HG02642 (cell line): ENCODE data around the gene SOAT1.
"Not testable (repeated sequence)": the region's sequence is repeated elsewhere in the genome, so short reads cannot be mapped to it uniquely, and the experiment has no call there.

ENCODE experiments used
- ATAC-seq: cut with Tn5 transposase; IDR thresholded peaks from one replicate; pipeline ENCODE4 v1.9.1; 2021; ENCODE audit warnings: mild to moderate bottlenecking; ENCODE audit not compliant: unreplicated experiment, poor library complexity

The SOAT1 gene

GRCh38 chr1:179342740-179343404 lies 49.3 kb downstream of the SOAT1 start:
- no peak for ATAC-seq

- ATAC-seq, result no peak
Measured at GRCh38 chr1:179351281-179351680, 57.7 kb downstream of the SOAT1 start.

DNA sequence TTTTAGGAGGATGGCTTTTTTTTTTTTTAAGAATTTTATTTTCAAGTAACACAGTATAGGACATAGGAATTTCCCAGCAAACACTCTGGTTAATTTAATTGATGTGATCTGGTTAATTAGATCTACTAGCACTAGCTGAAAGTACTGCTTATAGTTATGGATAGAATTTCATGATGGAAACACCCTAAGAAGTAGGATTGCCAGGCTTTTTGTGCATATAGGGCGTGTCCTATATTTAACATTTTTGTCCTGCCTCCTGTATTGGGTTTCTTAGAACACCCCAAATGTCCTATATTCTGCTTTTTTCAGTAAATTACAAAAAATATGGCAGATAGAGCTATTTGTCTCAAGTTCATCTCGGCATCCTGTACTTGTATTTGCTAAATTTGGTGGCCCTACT lies 58.6 kb downstream of the SOAT1 start:
- no peak for ATAC-seq

DNA sequence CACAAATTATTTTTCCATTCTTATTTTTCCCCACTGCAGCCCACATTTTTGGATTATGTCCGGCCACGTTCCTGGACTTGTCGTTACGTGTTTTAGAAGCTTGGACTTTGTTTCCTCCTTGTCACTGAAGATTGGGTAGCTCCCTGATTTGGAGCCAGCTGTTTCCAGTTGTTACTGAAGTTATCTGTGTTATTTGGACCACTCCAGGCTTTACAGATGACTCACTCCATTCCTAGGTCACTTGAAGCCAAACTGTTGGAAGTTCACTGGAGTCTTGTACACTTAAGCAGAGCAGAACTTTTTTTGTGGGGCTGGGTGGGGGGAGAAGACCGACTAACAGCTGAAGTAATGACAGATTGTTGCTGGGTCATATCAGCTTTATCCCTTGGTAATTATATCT lies 59.9 kb downstream of the SOAT1 start:
- ATAC-seq, result no peak

DNA sequence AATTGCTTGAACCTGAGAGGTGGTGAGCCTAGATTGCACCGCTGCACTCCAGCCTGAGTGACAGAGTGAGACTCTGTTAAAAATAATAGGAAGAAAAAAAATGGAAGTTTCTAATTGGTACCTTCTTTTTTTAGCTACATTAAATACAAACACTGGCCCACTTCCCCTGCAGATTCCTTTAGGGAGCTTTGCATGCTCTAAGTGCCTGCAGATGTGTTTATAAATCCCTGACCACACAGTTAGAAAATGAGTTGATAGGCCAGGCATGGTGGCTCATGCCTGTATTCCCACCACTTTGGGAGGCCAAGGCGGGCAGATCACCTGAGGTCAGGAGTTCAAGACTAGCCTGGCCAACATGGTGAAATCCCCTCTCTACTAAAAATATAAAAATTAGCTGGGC lies 68.0 kb downstream of the SOAT1 start:
- not testable (repeated sequence) for ATAC-seq

DNA sequence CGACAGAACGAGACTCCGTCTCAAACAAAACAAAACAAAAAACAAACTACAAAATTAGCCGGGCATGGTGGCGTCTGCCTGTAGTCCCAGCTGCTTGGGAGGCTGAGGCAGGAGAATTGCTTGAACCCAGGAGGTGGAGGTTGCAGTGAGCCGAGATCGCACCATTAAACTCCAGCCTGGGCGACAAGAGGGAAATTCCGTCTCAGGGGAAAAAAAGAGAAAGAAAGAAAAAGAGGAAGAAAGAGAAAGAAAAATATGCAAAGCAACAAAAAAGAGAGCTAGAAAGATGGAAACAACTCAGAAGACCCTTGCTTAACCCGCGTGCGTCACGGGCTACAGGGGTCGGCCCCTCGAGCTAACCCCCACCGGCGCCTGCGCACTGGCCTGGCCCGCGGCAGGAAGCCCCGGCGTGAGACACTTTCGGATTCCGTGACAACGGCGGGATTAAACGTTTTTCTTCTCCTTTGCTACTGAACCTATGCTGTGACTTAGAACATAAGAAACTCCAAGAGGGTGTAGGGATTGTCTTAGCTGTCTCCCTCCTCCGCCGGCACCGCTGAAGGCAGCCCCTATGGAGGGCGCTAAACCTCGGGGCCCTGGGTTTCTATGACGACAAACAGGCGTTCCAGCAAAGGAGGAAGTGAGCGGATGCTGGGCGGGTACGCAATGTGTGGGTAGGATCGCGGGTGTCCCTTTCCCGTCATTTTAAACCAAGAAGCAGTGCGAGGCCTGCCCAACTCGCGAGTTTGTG lies 71.9 kb downstream of the SOAT1 start, which contains the start of gene AXDND1:
Gene AXDND1, plus strand, starts transcription at position 630 of the 751 bp plus-strand sequence. CDS start 539 bp downstream, outside the sequence.
- peak; percentile 98 for ATAC-seq

DNA sequence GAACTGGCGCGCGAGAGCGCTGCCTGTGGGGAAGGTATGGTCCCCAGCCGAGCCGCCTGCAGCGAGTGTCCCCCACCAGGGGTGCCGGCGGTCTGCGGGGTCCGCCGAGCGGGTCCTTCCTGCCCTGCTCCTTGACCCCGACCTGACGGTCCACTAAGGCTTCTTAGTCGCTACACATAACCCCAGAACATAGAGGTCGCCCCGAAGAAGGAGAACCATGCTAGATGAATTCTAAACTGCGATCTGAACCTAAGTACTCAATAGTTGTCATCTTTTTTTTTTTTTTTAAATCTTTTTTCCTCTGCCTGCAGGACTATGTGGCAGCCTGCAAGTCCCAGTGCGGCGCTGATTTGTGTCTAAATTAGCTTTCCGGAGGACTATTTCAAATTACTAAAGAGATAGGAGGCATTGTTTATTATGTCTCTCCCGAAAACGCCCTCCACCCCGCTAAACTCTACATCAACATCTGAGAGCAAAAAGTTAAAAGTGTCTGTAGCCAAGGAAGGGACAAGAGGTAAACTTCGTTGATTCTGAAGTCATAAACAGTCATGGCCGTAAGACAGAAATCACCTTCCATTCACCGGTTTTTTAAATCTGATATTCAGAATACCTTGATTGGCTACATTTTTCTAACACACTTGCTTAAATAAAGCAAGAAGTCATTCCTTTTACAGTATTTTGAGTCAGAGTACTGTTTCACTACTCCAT lies 72.7 kb downstream of the SOAT1 start:
- peak; percentile 41 for ATAC-seq

GRCh38 chr1:179369751-179370341 lies 76.2 kb downstream of the SOAT1 start:
- no peak for ATAC-seq

DNA sequence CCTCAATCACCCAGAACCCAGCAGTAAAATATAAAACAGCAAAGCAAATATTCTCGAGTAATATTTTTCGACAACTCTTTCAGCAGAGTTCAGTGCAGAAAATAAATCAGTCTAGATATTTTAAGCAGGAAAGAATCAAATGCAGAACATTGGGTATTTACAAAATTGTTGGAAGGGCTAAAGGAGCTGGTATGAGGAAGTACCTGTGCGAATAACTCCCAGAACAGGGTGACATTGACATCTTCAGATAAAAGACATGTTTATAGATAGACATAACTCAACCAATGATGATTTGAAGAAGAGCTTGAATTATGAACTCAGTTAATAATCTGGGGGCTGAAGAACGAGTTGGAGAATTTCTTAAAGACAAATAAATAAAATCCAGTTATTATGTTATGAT lies 78.6 kb downstream of the SOAT1 start:
- ATAC-seq, result no peak

DNA sequence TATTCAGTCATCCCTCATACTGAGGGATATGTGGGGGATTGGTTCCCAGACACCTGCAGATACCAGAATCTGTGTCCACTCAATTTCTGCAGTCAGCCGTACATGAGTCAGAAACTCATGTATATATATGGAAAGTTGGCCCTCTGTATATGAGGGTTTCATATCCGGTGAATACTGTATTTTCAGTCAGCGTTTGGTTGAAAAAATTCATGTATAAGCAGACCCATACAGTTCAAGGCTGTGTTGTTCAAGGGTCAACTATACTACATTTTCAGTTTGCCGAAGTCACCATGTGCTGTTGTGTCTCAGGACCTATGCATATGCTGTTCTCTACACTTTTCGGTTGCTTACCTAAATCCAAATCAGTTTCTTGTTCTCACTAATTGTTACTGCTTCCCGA lies 82.6 kb downstream of the SOAT1 start:
- ATAC-seq, result no peak

- ATAC-seq, result no peak
Measured at GRCh38 chr1:179380299-179380698, 86.7 kb downstream of the SOAT1 start.

DNA sequence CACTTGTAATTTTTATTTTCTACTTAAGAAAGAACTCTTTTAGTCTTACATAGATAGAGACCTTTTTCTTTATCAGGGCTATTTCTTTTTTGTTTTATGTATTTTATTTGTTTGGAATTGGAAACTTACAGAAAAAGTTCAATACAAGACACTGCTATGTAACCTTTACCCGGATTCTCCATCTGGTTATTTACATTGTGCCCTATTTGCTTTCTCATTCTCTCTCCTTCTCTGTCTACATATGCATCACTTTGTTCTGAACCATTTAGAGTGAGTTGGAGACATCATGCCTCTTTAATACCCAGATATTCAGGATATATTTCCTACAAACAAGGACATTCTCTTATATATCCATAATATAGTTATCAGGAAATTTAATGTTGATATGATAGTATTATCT lies 90.4 kb downstream of the SOAT1 start:
- no peak for ATAC-seq

- ATAC-seq, result no peak
Measured at GRCh38 chr1:179385510-179385909, 91.9 kb downstream of the SOAT1 start.

DNA sequence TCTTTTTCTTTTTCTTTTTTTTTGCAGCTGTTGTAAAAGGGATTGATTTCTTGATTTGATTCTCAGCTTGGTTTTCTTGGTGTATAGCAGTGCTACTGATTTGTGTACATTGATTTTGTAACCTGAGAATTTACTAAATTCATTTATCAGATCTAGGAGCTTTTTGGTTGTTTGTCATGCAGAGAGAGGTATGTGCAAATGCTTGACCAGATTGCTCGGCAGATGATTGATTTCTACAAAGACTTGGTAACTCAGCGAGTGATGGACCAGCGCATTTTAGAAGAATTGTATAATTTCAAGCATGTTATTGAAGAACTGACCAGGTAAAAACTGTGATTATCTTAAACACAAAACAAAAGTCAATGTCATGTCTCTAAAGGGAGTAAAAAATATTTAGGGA lies 100.1 kb downstream of the SOAT1 start:
- ATAC-seq, result no peak

- not testable (repeated sequence) for ATAC-seq
Measured at GRCh38 chr1:179399399-179399798, 105.8 kb downstream of the SOAT1 start.
